Renal pelvis (tissue), 4 donors: ENCODE data around the gene PTBP3. TPM values are rescaled to one million over a fixed set of nuclear protein-coding genes. Genes with fewer than 3 reads are reported as not detected.
"Not testable (repeated sequence)": the region's sequence is repeated elsewhere in the genome, so short reads cannot be mapped to it uniquely, and the experiment has no call there.

Experiments used
- DNase-seq: peaks from one replicate; pipeline ENCODE4 v3.0.0-alpha.2; 2013
- polyA plus RNA-seq, 3 donors: library from polyadenylated mRNA; unstranded; fragments of 120-200 nt; gene quantifications; one replicate each; pipeline ENCODE4 v1.2.1, GENCODE V29; 2013; ENCODE audit not compliant: insufficient read length in 3 of 3

Gene PTBP3
- polyA plus RNA-seq, 3 donors: 76.2 to 95.1 (median 87.5) TPM

GRCh38 chr9:112366591-112366990 lies 33.2 kb upstream of the PTBP3 start:
- DNase-seq: no peak

GRCh38 chr9:112365257-112365656 lies 31.8 kb upstream of the PTBP3 start:
- not testable (repeated sequence) for DNase-seq

- no peak for DNase-seq
Measured at GRCh38 chr9:112364761-112365160, 31.3 kb upstream of the PTBP3 start.

GRCh38 chr9:112361601-112362000 lies 28.2 kb upstream of the PTBP3 start:
- DNase-seq: no peak

DNA sequence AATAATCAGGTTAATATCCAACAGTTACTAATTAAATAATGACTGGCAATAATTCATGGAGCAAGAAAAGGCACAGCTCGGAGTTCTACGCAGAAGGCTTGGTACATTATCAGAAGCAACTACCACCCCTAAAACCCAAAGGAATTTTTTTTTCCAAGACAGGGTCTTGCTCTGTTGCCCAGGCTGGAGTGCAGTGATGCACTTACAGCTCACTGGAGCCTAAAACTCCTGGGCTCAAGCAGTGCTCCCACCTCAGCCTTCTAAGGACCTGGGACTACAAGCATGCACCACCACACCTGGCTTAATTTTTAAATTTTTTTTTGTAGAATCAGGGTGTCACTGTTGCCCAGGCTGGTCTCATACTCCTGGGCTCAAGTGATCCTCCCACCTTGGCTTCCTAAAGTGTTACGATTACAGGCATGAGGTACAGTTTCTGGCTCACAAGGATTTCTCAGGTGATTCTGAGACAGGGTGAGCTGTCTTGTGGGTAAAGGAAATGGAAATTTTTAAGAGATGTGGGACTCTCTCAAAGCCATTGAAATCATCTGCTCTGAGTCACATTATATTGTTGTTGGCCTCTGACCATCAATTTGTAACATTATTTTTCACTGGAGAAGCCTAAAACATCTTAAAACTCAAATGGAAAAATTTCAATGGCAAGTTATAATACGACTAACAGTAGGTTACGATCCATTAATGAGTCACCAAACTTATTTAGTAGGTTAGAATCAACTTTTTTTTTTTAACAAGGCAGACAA lies 26.8 kb upstream of the PTBP3 start:
- DNase-seq: no peak

DNA sequence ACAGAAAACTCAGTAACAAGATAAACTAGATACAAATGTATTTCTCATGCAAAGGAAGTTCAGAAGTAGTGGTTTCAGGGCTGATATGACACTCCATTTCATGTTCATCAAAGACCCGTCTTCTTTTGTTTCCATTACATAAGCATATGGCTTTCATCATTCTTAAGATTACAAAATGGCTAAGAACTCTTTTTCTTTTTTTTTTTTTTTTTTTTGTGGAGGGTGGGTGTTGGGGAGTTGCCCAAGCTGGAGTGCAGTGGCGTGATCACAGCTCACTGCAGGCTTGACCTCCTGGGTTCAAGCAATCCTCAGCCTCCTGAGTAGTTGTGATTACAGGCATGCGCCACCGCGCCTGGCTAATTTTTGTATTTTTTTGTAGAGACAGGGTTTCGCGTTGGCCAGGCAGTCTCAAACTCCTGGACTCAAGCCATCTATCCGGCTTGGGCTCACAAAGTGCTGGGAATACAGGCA lies 22.0 kb upstream of the PTBP3 start:
- DNase-seq: no peak

DNA sequence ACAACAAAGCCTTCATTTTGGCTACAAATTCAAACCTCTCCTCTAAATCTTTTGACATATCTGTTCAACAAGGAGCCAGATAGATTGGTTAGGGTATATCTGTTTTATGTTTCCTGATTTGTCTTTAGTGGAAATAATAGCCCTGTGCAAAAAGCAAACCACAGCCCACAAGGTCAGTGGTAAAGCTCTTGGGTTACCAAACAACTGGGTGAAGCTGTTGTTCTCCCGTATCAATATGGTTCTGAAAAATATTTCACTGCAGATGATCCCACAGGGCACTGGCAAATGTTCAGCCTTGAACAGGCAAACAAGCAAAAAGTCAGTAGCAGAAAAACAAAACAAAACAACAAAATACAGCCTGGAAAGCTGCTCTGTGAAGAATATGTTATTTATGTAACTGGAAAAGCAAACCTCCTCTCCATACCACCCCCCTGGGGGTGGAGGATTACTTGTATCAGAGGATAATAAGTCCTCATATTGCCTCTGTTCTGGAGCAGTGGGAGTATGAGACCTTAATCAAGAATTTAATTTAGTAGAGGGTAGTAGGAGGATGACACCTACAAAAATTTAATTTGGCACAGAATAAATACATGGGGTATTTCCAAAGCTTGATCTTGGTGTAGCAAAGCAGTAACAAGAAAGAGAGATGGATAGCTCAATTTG lies 20.8 kb upstream of the PTBP3 start:
- DNase-seq: no peak

DNA sequence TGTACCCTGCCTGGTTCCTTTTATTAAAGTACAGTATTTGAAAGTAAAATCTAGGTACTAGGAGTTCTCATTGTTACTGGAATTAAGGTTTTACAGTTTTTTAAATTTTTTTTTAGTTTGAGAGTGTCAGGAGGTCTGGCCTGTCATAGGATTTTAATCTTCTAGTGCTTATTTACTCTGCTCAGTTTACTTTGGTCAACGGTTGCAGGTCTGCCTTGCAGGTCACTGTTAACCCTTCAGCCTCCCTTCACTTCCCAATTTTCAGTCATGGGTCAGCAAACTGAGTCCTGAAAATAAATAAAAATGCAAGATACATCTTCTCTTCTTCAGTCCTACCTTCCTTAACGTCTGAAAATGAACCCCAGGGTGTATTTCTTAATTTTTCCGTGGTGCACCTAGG lies 18.8 kb upstream of the PTBP3 start:
- no peak for DNase-seq

DNA sequence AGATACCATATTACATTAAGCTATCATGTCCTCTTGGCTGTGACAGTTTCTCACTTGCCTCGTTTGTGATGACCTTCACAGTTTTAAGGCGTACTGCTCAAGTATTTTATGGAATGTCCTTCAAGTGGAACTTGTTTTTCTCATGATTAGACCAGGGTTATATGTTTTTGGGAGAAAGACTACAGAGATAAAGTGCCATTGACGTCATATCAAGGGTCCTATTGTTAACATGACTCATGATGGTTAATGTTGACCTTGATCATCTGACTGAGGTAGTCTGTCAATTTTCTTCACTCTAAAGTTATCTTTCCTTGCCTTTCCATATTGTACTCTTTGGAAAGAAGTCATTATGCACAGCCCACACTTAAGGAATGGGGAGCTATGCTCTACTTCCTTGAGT lies 17.8 kb upstream of the PTBP3 start:
- DNase-seq: no peak

DNA sequence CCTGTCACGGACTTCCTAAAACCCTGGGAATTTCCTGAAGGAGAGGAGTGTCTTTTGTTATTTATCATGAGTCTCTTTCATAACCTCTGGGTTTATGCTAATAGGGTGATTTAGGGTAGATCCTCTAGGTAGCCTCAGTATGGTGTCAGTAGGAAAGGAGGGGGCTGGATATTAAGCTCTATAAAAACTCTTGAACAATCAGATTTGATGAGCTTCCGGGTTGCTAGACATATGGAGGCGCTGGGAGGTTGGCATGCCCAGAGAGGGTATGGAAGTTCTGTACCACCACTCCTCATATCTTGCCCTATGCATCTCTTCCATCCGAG lies 15.6 kb upstream of the PTBP3 start:
- DNase-seq: no peak

DNA sequence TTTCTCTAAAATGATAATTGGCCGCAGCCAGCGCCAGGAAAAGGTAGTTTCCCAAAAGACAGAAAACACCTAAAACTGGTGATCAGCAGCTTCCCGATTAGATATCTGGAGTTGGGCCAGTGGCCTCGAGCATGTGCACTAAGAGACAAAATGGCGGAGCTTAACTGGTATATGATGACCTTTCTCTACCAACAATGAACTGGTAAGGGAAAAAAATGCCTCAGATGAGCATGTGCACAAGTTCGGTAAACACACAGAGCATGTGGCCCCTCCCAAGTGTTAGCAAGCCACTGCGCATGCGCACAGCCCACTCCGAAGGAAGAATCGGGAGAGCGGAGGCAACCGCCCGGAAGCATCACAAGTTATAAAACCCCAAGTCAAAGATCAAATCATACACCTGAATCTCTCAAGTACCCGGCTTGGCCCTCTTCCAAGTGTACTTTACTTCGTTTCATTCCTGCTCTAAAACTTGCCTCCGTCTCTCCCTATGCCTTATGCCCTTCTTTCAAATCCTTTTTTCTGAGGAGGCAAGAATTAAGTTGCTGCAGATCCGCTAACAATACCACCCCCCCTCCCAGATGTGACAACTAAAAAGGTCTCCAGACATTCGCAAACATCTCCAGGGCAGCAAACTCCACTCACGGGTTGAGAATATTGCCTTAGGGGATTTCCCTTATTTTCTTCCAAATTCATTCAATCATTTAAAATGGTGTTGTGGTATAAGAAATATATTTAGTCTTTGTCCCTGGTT lies 15.0 kb upstream of the PTBP3 start:
- peak; percentile 48 for DNase-seq

DNA sequence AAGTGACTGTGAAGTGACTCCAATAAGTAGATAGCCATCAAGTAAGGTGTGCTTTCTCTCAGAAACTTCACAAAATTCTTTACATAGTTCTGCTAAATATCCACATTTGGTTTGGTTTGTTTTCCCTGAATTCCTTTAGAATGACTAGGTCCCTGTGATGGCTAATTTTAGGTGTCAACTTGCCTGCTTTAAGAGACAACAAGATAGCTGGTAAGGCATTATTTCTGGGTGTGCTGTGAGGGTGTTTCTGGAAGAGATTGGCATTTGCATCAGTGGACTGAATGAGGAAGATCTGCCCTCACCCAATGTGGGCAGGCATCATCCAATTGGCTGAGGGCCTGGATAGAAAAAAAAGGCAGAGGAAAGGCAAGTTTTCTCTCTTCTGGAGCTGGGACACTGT lies 8.3 kb upstream of the PTBP3 start:
- DNase-seq: no peak

GRCh38 chr9:112339886-112340285 lies 6.5 kb upstream of the PTBP3 start:
- DNase-seq: no peak

DNA sequence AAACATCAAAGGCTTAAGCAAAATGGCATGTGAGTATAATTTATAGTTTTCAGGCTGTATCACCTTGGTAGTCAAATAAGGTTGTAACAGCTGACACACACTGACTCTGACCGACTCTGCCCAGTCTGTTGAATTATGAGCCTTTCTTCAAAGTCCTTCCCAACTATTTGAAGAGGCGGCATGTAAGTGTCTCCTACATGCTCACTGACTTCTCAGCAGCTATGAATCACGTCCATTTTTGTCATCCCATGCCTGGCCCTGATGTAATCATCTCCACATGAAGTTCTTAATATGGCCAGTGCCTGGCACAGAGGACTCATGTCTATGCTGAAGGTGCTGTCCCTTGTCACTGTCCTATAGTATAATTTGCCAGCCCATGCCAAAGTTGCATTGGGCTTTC lies 5.1 kb upstream of the PTBP3 start:
- no peak for DNase-seq

GRCh38 chr9:112337547-112337946 lies 4.1 kb upstream of the PTBP3 start:
- no peak for DNase-seq

GRCh38 chr9:112334432-112334841 lies 1.0 kb upstream of the PTBP3 start:
- DNase-seq: no peak

DNA sequence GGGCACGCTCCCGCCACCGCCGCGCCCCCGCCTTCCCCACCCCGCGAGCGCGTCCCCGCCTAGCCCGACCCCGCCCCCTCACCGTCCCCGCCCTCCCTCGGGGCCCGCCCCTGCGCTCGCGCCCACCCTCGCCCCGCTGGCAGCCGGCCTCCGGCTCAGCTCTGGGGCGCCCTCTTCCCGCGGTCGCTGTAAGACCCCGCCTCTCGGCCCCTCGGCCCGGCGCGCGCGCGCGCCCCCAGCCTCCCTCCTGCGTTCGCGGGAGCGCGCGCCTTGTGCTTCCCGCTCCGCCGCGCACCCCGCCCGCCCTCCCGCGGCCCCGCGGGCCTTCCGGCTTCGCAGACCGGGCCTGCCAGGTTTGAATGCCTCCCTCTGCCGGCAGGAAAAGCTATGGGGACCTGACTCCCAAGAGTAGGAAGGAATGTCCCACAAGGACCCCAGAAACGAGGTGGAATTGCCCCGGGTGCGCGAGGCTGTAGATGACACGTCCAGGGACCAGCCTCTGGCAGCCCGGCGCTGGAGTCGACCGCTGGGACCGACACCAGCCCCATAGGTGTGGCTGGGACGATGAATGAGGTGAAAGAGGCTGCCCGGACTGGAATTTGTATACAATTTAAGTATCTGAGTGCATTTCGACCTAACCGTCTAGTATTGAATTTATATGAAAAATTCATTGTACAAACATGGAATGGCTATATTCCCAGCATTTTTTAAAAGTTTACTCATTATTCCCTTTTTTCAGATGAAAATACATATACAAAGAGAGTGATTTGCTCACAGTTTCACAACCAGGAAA lies 416 bp upstream of the PTBP3 start:
- DNase-seq: peak; percentile 95

DNA sequence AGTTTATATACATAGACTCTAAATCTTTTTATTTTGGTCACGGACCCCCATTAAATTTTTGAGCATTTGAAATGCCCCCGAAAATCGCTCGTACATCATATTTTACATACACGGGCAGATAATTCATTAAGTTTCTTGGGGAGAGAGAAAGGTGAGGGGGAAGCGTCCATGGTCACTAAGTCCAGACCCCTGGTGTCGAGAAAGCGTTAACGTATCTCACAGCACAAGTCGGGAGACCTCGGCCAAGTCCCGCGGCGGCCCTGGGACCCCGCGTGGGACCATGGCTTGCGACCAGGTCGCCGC lies 794 bp downstream of the PTBP3 start:
- no peak for DNase-seq

- no peak for DNase-seq
Measured at GRCh38 chr9:112332214-112332613, 1.2 kb downstream of the PTBP3 start.

DNA sequence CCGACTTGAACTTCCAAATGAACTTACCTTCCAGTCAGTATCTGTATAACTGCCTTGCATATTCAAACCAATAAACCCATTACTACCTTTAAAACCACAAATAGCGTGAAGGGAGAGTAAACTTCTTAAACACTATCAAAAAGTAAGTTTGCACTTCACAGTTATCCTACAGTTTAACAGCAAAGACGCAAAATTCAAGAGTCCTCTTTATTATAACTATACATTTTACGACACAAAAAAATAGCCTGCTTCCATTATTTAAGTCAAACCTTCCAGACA lies 1.8 kb downstream of the PTBP3 start:
- DNase-seq: no peak

DNA sequence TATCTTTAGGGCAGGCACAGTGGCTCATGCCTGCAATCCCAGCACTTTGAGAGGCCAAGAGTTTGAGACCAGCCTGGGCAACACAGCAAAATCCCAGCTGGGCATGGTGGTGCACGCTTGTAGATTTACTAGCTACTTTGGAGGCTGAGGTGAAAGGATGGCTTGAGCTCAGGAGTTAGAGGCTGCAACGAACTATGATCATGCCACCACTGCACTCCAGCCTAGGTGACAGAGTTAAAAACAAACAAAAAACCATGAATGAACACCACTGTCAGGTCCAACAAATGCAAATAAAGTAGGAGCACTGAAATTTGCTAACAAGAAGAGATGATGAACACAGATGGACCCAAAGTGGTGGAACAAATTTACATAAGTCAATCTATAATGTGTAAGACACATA lies 4.9 kb downstream of the PTBP3 start:
- no peak for DNase-seq

- no peak for DNase-seq
Measured at GRCh38 chr9:112327718-112328450, 5.5 kb downstream of the PTBP3 start.
